Heart left ventricle (tissue), 16 donors: ENCODE results near the gene IGFL4. TPM values are rescaled to one million over a fixed set of nuclear protein-coding genes. Genes with fewer than 3 reads are reported as not detected.
A peak's percentile ranks its signal among the peaks of the same experiment; 100 is the strongest.

Experiments
- ATAC-seq, 4 donors: fragments of 200-7000 bp; cut with Tn5 transposase; one replicate each; pipeline ENCODE4 v1.9.1; 2020 to 2022; ENCODE audit warnings: moderate library complexity in 4 of 4, mild to moderate bottlenecking in 3 of 4, moderate number of reproducible peaks in 1 of 4
- DNase-seq, 5 donors: peaks; one replicate each; pipeline ENCODE4 v3.0.0-alpha.2; 2020
- H3K27ac ChIP-seq, 12 donors: fragments of 200-600 bp; sonication (generic) in 4 of 12; one replicate each; pipeline versions ENCODE4 v1.5.0 to v1.8.0; 2016 to 2022; ENCODE audit warnings: mild to moderate bottlenecking in 2 of 12
- H3K27me3 ChIP-seq, 9 donors: fragments of 200-600 bp; sonication (generic) in 2 of 9; one replicate each; pipeline versions ENCODE4 v1.5.1 to v1.8.0; 2016 to 2022; ENCODE audit warnings: mild to moderate bottlenecking in 3 of 9
- H3K36me3 ChIP-seq, 9 donors: fragments of 200-600 bp; sonication (generic) in 2 of 9; one replicate each; pipeline versions ENCODE4 v1.5.0 to v1.8.0; 2018 to 2022; ENCODE audit warnings: mild to moderate bottlenecking in 2 of 9
- H3K4me1 ChIP-seq, 12 donors: fragments of 200-600 bp; sonication (generic) in 4 of 12; one replicate each; pipeline versions ENCODE4 v1.5.0 to v1.8.0; 2016 to 2022; ENCODE audit warnings: mild to moderate bottlenecking in 3 of 12
- H3K4me3 ChIP-seq, 12 donors: fragments of 200-600 bp; sonication (generic) in 4 of 12; one replicate each; pipeline versions ENCODE4 v1.5.0 to v1.8.0; 2017 to 2022; ENCODE audit warnings: mild to moderate bottlenecking in 9 of 12, moderate library complexity in 4 of 12
- H3K9me3 ChIP-seq, 12 donors: fragments of 200-600 bp; sonication (generic) in 4 of 12; one replicate each; pipeline versions ENCODE4 v1.5.0 to v1.8.0; 2016 to 2022; ENCODE audit warnings: mild to moderate bottlenecking in 1 of 12
- POLR2A ChIP-seq, 2 donors: fragments of 450-650 bp; IDR thresholded peaks; one replicate each; pipeline ENCODE4 v1.6.1; 2017; ENCODE audit warnings: antibody characterized with exemption in 2 of 2, mild to moderate bottlenecking in 2 of 2, moderate library complexity in 2 of 2
- WGBS, 4 donors: extraction: QIAGEN DNeasy Blood & Tissue Kit in 2 of 4; methylation state at CpG; one replicate each; pipeline versions ENCODE4 v1.1.5 to v1.1.7; 2013 to 2018; 5-methylcytosine and 5-hydroxymethylcytosine counted together
- intact Hi-C, 10 donors: fragments of 100-400 bp; cut with DNase I; formaldehyde crosslinking; loops; one replicate each; pipeline versions ENCODE4 v1.11.1 to v1.14.2; 2022
- long read RNA-seq, 3 donors: library from polyadenylated mRNA; unstranded; transcript quantifications; one replicate each; pipeline ENCODE4 v2.0.0, GENCODE V29; 2020 to 2021
- polyA plus RNA-seq, 2 donors: library from polyadenylated mRNA; stranded (reverse); fragments of 200-250 nt; gene quantifications; one replicate each; pipeline ENCODE4 v1.2.3, GENCODE V29; 2013
- total RNA-seq, 9 donors: library from RNA; depleted of rRNA in 2 of 9; stranded (reverse); fragments of >200 nt in 2 of 9; fragmentation: NEBNext Ultra II Directional in 3 of 9; extraction: Animal tissue kit (Norgen Biotek cat#: 25700) in 3 of 9; gene quantifications; one replicate each; pipeline versions ENCODE4 v1.1.0 to v1.2.4, GENCODE V29; 2016 to 2023
- TF ChIP-seq, protein P1 (sequence below), 12 donors: fragments of 200-600 bp; sonication (generic) in 4 of 12; IDR thresholded peaks; one replicate each; pipeline versions ENCODE4 v1.5.0 to v1.8.0; 2018 to 2022; ENCODE audit warnings: antibody characterized with exemption in 12 of 12, mild to moderate bottlenecking in 5 of 12
- donor health status: ischemic (EF 13 %, LVEDD 7.1; RV severe dilation, severe dysfunction).
- donor health status: healthy with polysubstance abuse.
- donor health status: DM: no; HTN: yes; CAD: no.
- donor health status: DM: no; HTN: no; CAD: no.
- donor health status: ischemic (EF 25% LVEDD 6.9; RV normal size, moderate dysfunction).
- donor health status: ischemic (EF 25% LVEDD 5.7; RV mildly dilated, moderate dysfunction).
- donor health status: healthy.
- donor health status: DM: yes; HTN: yes; CAD: no.
- donor health status: ischemic (EF 35%, LVEDD 5.7; RV mildly dilated, moderate dysfunction).
- donor health status: nonischemic (EF 11% LVEDD 7.7; RV severe dilation, severe dysfunction).
- donor health status: DM: yes; HTN: yes; CAD: no.
- donor health status: PGD.
- donor health status: ischemic (EF 29% LVEDD 5.4; RV normal size, mild dysfunction).
- donor health status: nonischemic (EF 23%, LVEDD 6.1; RV moderate dilation, normal function).

Gene IGFL4
- not detected for total RNA-seq
- polyA plus RNA-seq = not detected
- long read RNA-seq, donor 1 = 0 reads
- long read RNA-seq, donor 2 = 0 reads
- long read RNA-seq, donor 3 = 0 reads

GRCh38 chr19:46040952-46041500 is at the start of gene IGFL4:
TSS of gene IGFL4 (minus strand) at chr19:46041002. CDS start at chr19:46040962, 40 bp downstream.
- Histone ChIP-seq H3K36me3 (no peaks in the 10 kb centered on the region), H3K4me1 (no peaks in the 10 kb centered on the region), H3K4me3 (no peak within 1 kb of the TSS), H3K9me3 (peaks cover 0 to 8% (median 0%) of the 10 kb centered on the region in 12 donors), H3K27ac (no peak within 1 kb of the TSS), H3K27me3 (peaks cover 0 to 50% (median 16%) of the 10 kb centered on the region in 9 donors)
- intact Hi-C loops = no loop called here
- DNase-seq (no peak), ATAC-seq (no peak)
- 53 to 62% (median 57%) methylated on average over 7 of the region's 7 CpGs for WGBS, 4 donors
- TF ChIP-seq, protein P1, sequence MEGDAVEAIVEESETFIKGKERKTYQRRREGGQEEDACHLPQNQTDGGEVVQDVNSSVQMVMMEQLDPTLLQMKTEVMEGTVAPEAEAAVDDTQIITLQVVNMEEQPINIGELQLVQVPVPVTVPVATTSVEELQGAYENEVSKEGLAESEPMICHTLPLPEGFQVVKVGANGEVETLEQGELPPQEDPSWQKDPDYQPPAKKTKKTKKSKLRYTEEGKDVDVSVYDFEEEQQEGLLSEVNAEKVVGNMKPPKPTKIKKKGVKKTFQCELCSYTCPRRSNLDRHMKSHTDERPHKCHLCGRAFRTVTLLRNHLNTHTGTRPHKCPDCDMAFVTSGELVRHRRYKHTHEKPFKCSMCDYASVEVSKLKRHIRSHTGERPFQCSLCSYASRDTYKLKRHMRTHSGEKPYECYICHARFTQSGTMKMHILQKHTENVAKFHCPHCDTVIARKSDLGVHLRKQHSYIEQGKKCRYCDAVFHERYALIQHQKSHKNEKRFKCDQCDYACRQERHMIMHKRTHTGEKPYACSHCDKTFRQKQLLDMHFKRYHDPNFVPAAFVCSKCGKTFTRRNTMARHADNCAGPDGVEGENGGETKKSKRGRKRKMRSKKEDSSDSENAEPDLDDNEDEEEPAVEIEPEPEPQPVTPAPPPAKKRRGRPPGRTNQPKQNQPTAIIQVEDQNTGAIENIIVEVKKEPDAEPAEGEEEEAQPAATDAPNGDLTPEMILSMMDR (IDR thresholded peaks at IDR 0.05) = no peak
- TF ChIP-seq POLR2A (IDR thresholded peaks at IDR 0.05) = no peak

- TF ChIP-seq, protein P1 (IDR thresholded peaks at IDR 0.05) = no peak
- ATAC-seq (peak in 2 of 4 donors; percentile 64 to 83), DNase-seq (peak in 1 of 5 donors; percentile 27)
- Histone ChIP-seq H3K4me1 (no peaks in the 10 kb centered on the region), H3K9me3 (peaks cover 0 to 44% (median 13%) of the 10 kb centered on the region in 12 donors), H3K27me3 (peaks cover 0 to 17% (median 0%) of the 10 kb centered on the region in 9 donors), H3K36me3 (no peaks in the 10 kb centered on the region), H3K4me3 (no peak overlapping the region), H3K27ac (no peak overlapping the region)
- WGBS, 4 donors = 75 to 83% (median 79%) methylated on average over 5 of the region's 5 CpGs
- intact Hi-C loops = no loop called here
Observed at GRCh38 chr19:46090444-46090843, 49.6 kb upstream of the IGFL4 start.

DNA sequence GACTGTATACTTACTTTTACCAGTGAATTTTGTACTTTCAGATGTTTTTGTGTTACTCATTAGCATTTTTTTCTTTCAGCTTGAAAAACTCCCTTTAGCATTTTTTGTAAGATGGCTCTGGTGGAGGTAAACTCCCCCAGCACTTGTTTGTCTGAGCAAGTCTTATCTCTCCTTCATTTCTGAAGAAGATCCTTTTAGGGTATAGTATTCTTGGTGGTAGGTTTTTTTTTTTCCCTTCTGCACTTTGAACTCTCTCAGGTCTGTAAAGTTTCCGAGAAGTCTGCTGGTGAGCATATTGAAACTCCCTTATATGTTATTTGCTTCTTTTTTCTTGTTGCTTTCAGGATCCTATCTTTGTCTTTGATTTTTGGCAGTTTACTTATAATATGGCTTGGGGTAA is 48.6 kb upstream of the IGFL4 start:
- ATAC-seq = no peak
- intact Hi-C loops = loop anchor here in 1 of 10 donors (5.0 kb wide), 1 partner anchor 178 kb away; no protein-coding TSS in a partner anchor
- WGBS, 4 donors = 90 to 98% (median 93%) methylated on average over 1 of the region's 1 CpG

DNA sequence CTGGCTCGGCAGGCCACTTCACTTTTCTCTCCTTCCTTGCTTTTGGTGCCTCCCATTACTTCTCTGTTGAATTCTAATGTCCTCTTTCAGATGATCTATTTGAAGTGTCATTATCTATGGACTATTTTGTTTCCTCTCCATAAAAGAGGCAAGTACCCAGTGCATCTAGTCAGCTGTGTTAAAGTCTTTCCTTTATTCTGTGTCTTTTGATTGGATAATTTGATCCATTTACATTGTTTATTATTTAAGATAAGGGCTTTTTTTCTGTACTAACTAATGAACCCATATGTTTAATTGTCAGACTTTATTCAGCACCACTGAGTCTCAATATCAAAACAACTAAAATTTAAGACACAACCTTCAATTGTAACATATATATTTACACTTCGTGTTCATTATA is 47.3 kb upstream of the IGFL4 start:
- DNase-seq (no peak), ATAC-seq (no peak)
- intact Hi-C loops = loop anchor here in 1 of 10 donors (5.0 kb wide), 1 partner anchor 179 kb away; no protein-coding TSS in a partner anchor
- TF ChIP-seq POLR2A (IDR thresholded peaks at IDR 0.05) = no peak
- TF ChIP-seq, protein P1 (IDR thresholded peaks at IDR 0.05) = no peak
- no peak overlapping the region for H3K4me3 ChIP-seq
- H3K4me1 ChIP-seq = no peaks in the 10 kb centered on the region
- H3K27ac ChIP-seq = no peak overlapping the region
- H3K9me3 ChIP-seq = peaks cover 0 to 51% (median 21%) of the 10 kb centered on the region in 12 donors
- peaks cover 0 to 26% (median 0%) of the 10 kb centered on the region in 9 donors for H3K27me3 ChIP-seq
- no peaks in the 10 kb centered on the region for H3K36me3 ChIP-seq
- 83 to 93% (median 91%) methylated on average over 2 of the region's 2 CpGs for WGBS, 4 donors

More for the DNA sequence above, 48.6 kb upstream of the IGFL4 start:
- DNase-seq = no peak
- Histone ChIP-seq H3K4me1 (no peaks in the 10 kb centered on the region), H3K4me3 (no peak overlapping the region), H3K27me3 (peaks cover 0 to 17% (median 0%) of the 10 kb centered on the region in 9 donors), H3K27ac (no peak overlapping the region), H3K9me3 (peaks cover 0 to 50% (median 20%) of the 10 kb centered on the region in 12 donors), H3K36me3 (no peaks in the 10 kb centered on the region)
- TF ChIP-seq POLR2A (IDR thresholded peaks at IDR 0.05) = no peak
- TF ChIP-seq, protein P1 (IDR thresholded peaks at IDR 0.05) = no peak
